Endothelial cell of umbilical vein (primary cell): ENCODE measurements around the gene MAP7D3. TPM values are rescaled to one million over a fixed set of nuclear protein-coding genes. Genes with fewer than 3 reads are reported as not detected.

Experiments
- BruUV-seq: library from RNA; stranded (reverse); fragments of 400-500 nt; replicated peaks from 2 replicates; lab custom pipeline; 2021; lab: Mats Ljungman, UMichigan
- CTCF ChIA-PET: fragments of 300-600, 350-600 bp; sonication (Branson Sonifier 250); formaldehyde crosslinking; loops from one replicate; lab custom pipeline; 2021; ENCODE audit warnings: antibody characterized with exemption, inconsistent platforms; lab: Charles Lee
- POLR2A ChIA-PET: fragments of 300-600, 350-600 bp; sonication (Branson Sonifier 250); formaldehyde crosslinking; loops from one replicate; lab custom pipeline; 2021; ENCODE audit warnings: antibody characterized with exemption, inconsistent platforms; lab: Charles Lee
- DNase-seq: peaks from one replicate; pipeline ENCODE4 v3.0.0-alpha.2; 2011; ENCODE audit warnings: low read depth, low spot score
- FAIRE-seq: peaks from 2 replicates; lab custom pipeline; 2011; peaks lifted over from hg19 to GRCh38; lab: Jason Lieb, UNC
- H2AFZ ChIP-seq: 2 replicates; pipeline ENCODE4 v1.6.0; 2012; ENCODE audit warnings: low read depth, low read length, control low read depth, inconsistent platforms
- H3K27ac ChIP-seq: 2 replicates; pipeline ENCODE4 v1.5.1; 2011; ENCODE audit warnings: low read depth, mild to moderate bottlenecking, control low read depth, low read length, moderate library complexity; ENCODE audit not compliant: insufficient read depth
- H3K27me3 ChIP-seq, 2 experiments: 2 replicates each; pipeline versions ENCODE4 v1.6.0 to v1.6.1; 2011; ENCODE audit warnings: low read length in 2 of 2, mixed read lengths in 1 of 2; ENCODE audit not compliant: control insufficient read depth in 2 of 2, insufficient read depth in 2 of 2
- H3K36me3 ChIP-seq, 2 experiments: 2 replicates in 1 of 2; 3 replicates in 1 of 2; pipeline ENCODE4 v1.5.1; 2011; ENCODE audit warnings: low read length in 2 of 2, mild to moderate bottlenecking in 1 of 2, moderate library complexity in 1 of 2; ENCODE audit not compliant: control insufficient read depth in 2 of 2, insufficient read depth in 2 of 2; ENCODE audit errors: extremely low read depth in 1 of 2
- H3K4me1 ChIP-seq: 3 replicates; pipeline ENCODE4 v1.5.1; 2011; ENCODE audit warnings: mild to moderate bottlenecking, low read length; ENCODE audit not compliant: control insufficient read depth, insufficient read depth; ENCODE audit errors: extremely low read depth
- H3K4me2 ChIP-seq: 2 replicates; pipeline ENCODE4 v1.6.1; 2011; ENCODE audit warnings: low read length, control low read depth, mixed read lengths; ENCODE audit not compliant: insufficient read depth
- H3K4me3 ChIP-seq, 3 experiments: fragments of 200-600 bp in 1 of 3; sonication (generic), shearing (Covaris generic) in 1 of 3; replicated peaks in 1 of 3; 2 replicates each; pipeline ENCODE4 v1.5.1; 2011 to 2016; ENCODE audit warnings: control low read depth in 3 of 3, low read length in 3 of 3, mild to moderate bottlenecking in 2 of 3, inconsistent platforms in 1 of 3, low read depth in 1 of 3, moderate library complexity in 1 of 3; ENCODE audit not compliant: insufficient read depth in 1 of 3
- H3K79me2 ChIP-seq: 2 replicates; pipeline ENCODE4 v1.6.0; 2012; ENCODE audit warnings: low read length, inconsistent platforms; ENCODE audit not compliant: control insufficient read depth, insufficient read depth
- H3K9ac ChIP-seq: replicated peaks from 2 replicates; pipeline ENCODE3; 2011; ENCODE audit warnings: low read length, control low read depth; ENCODE audit not compliant: insufficient read depth; ENCODE audit errors: extremely low read depth
- H3K9me1 ChIP-seq: replicated peaks from 3 replicates; pipeline ENCODE4 v1.6.0; 2011; ENCODE audit warnings: mild to moderate bottlenecking, low read length; ENCODE audit not compliant: control insufficient read depth, insufficient read depth; ENCODE audit errors: extremely low read depth
- H3K9me3 ChIP-seq: replicated peaks from 2 replicates; pipeline ENCODE4 v1.5.1; 2012; ENCODE audit warnings: low read length, inconsistent platforms; ENCODE audit not compliant: control insufficient read depth, insufficient read depth
- H4K20me1 ChIP-seq: replicated peaks from 2 replicates; pipeline ENCODE3; 2011; ENCODE audit warnings: mild to moderate bottlenecking, low read length; ENCODE audit not compliant: control insufficient read depth, insufficient read depth; ENCODE audit errors: extremely low read depth
- EZH2 ChIP-seq: IDR thresholded peaks from 2 replicates; pipeline ENCODE4 v1.6.1; 2012; ENCODE audit warnings: borderline replicate concordance, low read depth, mild to moderate bottlenecking, moderate library complexity, low read length, inconsistent platforms; ENCODE audit not compliant: severe bottlenecking
- JUN ChIP-seq: IDR thresholded peaks from 2 replicates; pipeline ENCODE4 v1.6.1; 2011; ENCODE audit warnings: borderline replicate concordance, low read depth; ENCODE audit not compliant: insufficient read length, insufficient read depth
- MAX ChIP-seq: IDR thresholded peaks from 2 replicates; pipeline ENCODE4 v1.6.1; 2011; ENCODE audit not compliant: insufficient read depth, insufficient read length
- MYC ChIP-seq: IDR thresholded peaks from one replicate; pipeline ENCODE4 v1.6.1; 2011; ENCODE audit warnings: mild to moderate bottlenecking, low read depth, low read length
- POLR2A ChIP-seq: IDR thresholded peaks from 2 replicates; pipeline ENCODE4 v1.6.1; 2012; ENCODE audit warnings: low read depth, mild to moderate bottlenecking, control low read depth, low read length
- POLR2AphosphoS5 ChIP-seq: IDR thresholded peaks from 2 replicates; pipeline ENCODE4 v1.6.1; 2012; ENCODE audit warnings: low read depth, mild to moderate bottlenecking, control low read depth, low read length, moderate library complexity; ENCODE audit not compliant: insufficient read depth
- dilution Hi-C: fragments of 300-500 bp; cut with MboI; formaldehyde crosslinking; loops from one replicate; pipeline ENCODE4 v1.15.0; 2019; ENCODE audit warnings: low sequenced_read_pairs; ENCODE audit not compliant: extremely low pct_ligation_motif_present
- intact Hi-C: fragments of 100-400 bp; cut with micrococcal nuclease; formaldehyde crosslinking; loops from one replicate; pipeline ENCODE4 v1.10.0; 2022
- polyA plus RNA-seq, 4 experiments: library from polyadenylated mRNA; depleted of rRNA in 3 of 4; stranded (reverse) in 3 of 4; unstranded in 1 of 4; fragments of >200 nt; gene quantifications; 2 replicates each; pipeline versions ENCODE4 v1.2.1 to v1.2.3, GENCODE V29; 2011 to 2012; ENCODE audit warnings: missing spikeins in 1 of 4
- total RNA-seq: library from RNA; stranded (reverse); gene quantifications from 2 replicates; pipeline ENCODE4 v1.2.3, GENCODE V29; 2021

The MAP7D3 gene
- total and polyA plus RNA-seq, 2 donors (not counting 3 experiments of a cell fraction or from before 2014, with no cell fraction given), result 6.5 to 22.8 TPM

- H3K36me3 ChIP-seq, result no peaks in the 10 kb centered on the region
- intact Hi-C loops (no loop called here), dilution Hi-C loops (no loop called here)
- no peak for FAIRE-seq
- POLR2A ChIA-PET, result no interaction called here
- H3K4me1 ChIP-seq, result peaks cover 19% of the 10 kb centered on the region
- H3K4me2 ChIP-seq, result no peak overlapping the region
- DNase-seq, result no peak
- no peak overlapping the region for H3K4me3 ChIP-seq
- H3K9ac ChIP-seq, result no peak overlapping the region
- no peaks in the 10 kb centered on the region for H4K20me1 ChIP-seq
- H3K27me3 ChIP-seq, result peaks cover 0 to 3% of the 10 kb centered on the region in 2 experiments
- no TSS peak for BruUV-seq
- H3K9me1 ChIP-seq, result no peaks in the 10 kb centered on the region
- H2AFZ ChIP-seq, result no peak overlapping the region
- H3K79me2 ChIP-seq, result no peaks in the 10 kb centered on the region
- no peaks in the 10 kb centered on the region for H3K9me3 ChIP-seq
- CTCF ChIA-PET, result no interaction called here
- H3K27ac ChIP-seq, result no peak overlapping the region
- TF ChIP-seq JUN (no peak), POLR2A (no peak), MYC (no peak), EZH2 (no peak), POLR2AphosphoS5 (no peak)
Observed at GRCh38 chrX:136273986-136274385, 22.8 kb upstream of the MAP7D3 start.

- POLR2A ChIA-PET, result no interaction called here
- Histone ChIP-seq H3K79me2 (no peaks in the 10 kb centered on the region), H3K9me1 (no peaks in the 10 kb centered on the region), H4K20me1 (no peaks in the 10 kb centered on the region), H3K27ac (no peak overlapping the region), H3K4me3 (no peak overlapping the region), H3K9me3 (no peaks in the 10 kb centered on the region), H3K4me1 (peaks cover 21% of the 10 kb centered on the region), H3K27me3 (peaks cover 0 to 3% of the 10 kb centered on the region in 2 experiments), H3K4me2 (no peak overlapping the region), H3K36me3 (no peaks in the 10 kb centered on the region), H2AFZ (no peak overlapping the region), H3K9ac (no peak overlapping the region)
- dilution Hi-C loops, result no loop called here
- intact Hi-C loops, result no loop called here
- BruUV-seq, result no TSS peak
- TF ChIP-seq MAX, result no peak
- FAIRE-seq (peak; percentile 21), DNase-seq (no peak)
- CTCF ChIA-PET, result interaction anchor here (1.5 kb wide), 1 partner anchor 58 kb away, joined by 3 read pairs; no protein-coding TSS in a partner anchor
Observed at GRCh38 chrX:136272325-136272724, 21.1 kb upstream of the MAP7D3 start.
